Spleen (tissue), 11 donors: ENCODE results near the gene AMOTL2. TPM values are rescaled to one million over a fixed set of nuclear protein-coding genes. Genes with fewer than 3 reads are reported as not detected.

Source experiments
- DNase-seq: peaks from one replicate; pipeline ENCODE4 v3.0.0-alpha.2; 2020
- H3K27ac ChIP-seq, 8 donors: fragments of 200-600 bp; sonication (generic) in 7 of 8; 1 replicate in 4 of 8; 2 replicates in 4 of 8; pipeline versions ENCODE4 v1.5.0 to v1.8.0; 2016 to 2021; ENCODE audit warnings: inconsistent platforms in 4 of 8, mild to moderate bottlenecking in 4 of 8, moderate library complexity in 1 of 8
- H3K27me3 ChIP-seq, 7 donors: fragments of 200-600 bp; sonication (generic) in 6 of 7; replicated peaks in 1 of 7; 1 replicate in 4 of 7; 2 replicates in 3 of 7; pipeline versions ENCODE4 v1.5.0 to v1.8.0; 2016 to 2021; ENCODE audit warnings: inconsistent platforms in 3 of 7, mild to moderate bottlenecking in 1 of 7
- H3K36me3 ChIP-seq, 6 donors: fragments of 200-600 bp; sonication (generic) in 5 of 6; 1 replicate in 4 of 6; 2 replicates in 2 of 6; pipeline versions ENCODE4 v1.5.0 to v1.8.0; 2016 to 2021; ENCODE audit warnings: inconsistent platforms in 2 of 6
- H3K4me1 ChIP-seq, 6 donors: fragments of 200-600 bp; sonication (generic) in 5 of 6; 1 replicate in 3 of 6; 2 replicates in 3 of 6; pipeline versions ENCODE4 v1.5.0 to v1.8.0; 2016 to 2021; ENCODE audit warnings: inconsistent platforms in 3 of 6
- H3K4me3 ChIP-seq, 8 donors: fragments of 200-600 bp; sonication (generic) in 7 of 8; 1 replicate in 4 of 8; 2 replicates in 4 of 8; pipeline versions ENCODE4 v1.5.0 to v1.8.0; 2016 to 2021; ENCODE audit warnings: inconsistent platforms in 4 of 8, mild to moderate bottlenecking in 4 of 8, moderate library complexity in 2 of 8
- H3K9me3 ChIP-seq, 8 donors: fragments of 200-600 bp; sonication (generic) in 7 of 8; 1 replicate in 4 of 8; 2 replicates in 4 of 8; pipeline versions ENCODE4 v1.5.0 to v1.8.0; 2016 to 2021; ENCODE audit warnings: inconsistent platforms in 4 of 8
- CTCF ChIP-seq, 11 experiments: fragments of 200-600 bp in 7 of 11; fragments of 450-650 bp in 4 of 11; sonication (generic) in 4 of 11; IDR thresholded peaks in 8 of 11; conservative IDR thresholded peaks in 3 of 11; 1 replicate in 7 of 11; 2 replicates in 4 of 11; pipeline versions ENCODE4 v1.4.0 to v1.8.0; 2016 to 2021; ENCODE audit warnings: antibody characterized with exemption in 11 of 11, inconsistent platforms in 4 of 11, mild to moderate bottlenecking in 1 of 11
- POLR2A ChIP-seq, 3 donors: fragments of 450-650 bp; IDR thresholded peaks; one replicate each; pipeline ENCODE4 v1.5.1; 2017; ENCODE audit warnings: antibody characterized with exemption in 3 of 3, mild to moderate bottlenecking in 1 of 3
- POLR2AphosphoS5 ChIP-seq, 3 donors: sonication (generic); formaldehyde crosslinking; IDR thresholded peaks; one replicate each; pipeline ENCODE4 v1.5.1; 2017; ENCODE audit warnings: antibody characterized with exemption in 3 of 3
- WGBS, 5 donors: extraction: QIAGEN DNeasy Blood & Tissue Kit in 3 of 5; methylation state at CpG; one replicate each; pipeline versions ENCODE4 v1.1.5 to v1.1.7; 2013 to 2018; 5-methylcytosine and 5-hydroxymethylcytosine counted together
- intact Hi-C: fragments of 100-400 bp; cut with DNase I; formaldehyde crosslinking; loops from one replicate; pipeline ENCODE4 v1.15.0; 2023; ENCODE audit warnings: low total_unique reads
- polyA plus RNA-seq, 3 donors: library from polyadenylated mRNA; stranded (reverse); fragments of 200-250 nt; gene quantifications; one replicate each; pipeline ENCODE4 v1.2.1, GENCODE V29; 2013
- total RNA-seq, 7 donors: library from RNA; depleted of rRNA in 3 of 7; stranded (reverse); fragments of >200 nt in 3 of 7; fragmentation: NEBNext Ultra II Directional in 4 of 7; extraction: Animal tissue kit (Norgen Biotek cat#: 25700) in 4 of 7; gene quantifications; one replicate each; pipeline versions ENCODE4 v1.1.0 to v1.2.1, GENCODE V29; 2016 to 2021
- donor health status: healthy with polysubstance abuse.
- donor health status: DM: no; HTN: no; CAD: no; lungs with moderate emphysema.
- donor health status: DM: no; HTN: no; CAD: no.
- donor health status: Bipolar disorder and iron deficiency.
- donor health status: healthy.
- donor health status: DM: no; HTN: no; CAD: no.
- donor health status: DM: yes; HTN: yes; CAD: no.

AMOTL2 gene
- total and polyA plus RNA-seq, 10 donors: 3.8 to 83.4 (median 40.4) TPM

GRCh38 chr3:134357261-134357913 is 16.9 kb downstream of the AMOTL2 start:
- intact Hi-C loops: no loop called here
- DNase-seq: peak; percentile 44
- H3K4me1 ChIP-seq: peaks cover 7 to 70% (median 46%) of the 10 kb centered on the region in 6 donors
- 67 to 82% (median 71%) methylated on average over 9 to 10 of the region's 10 CpGs for WGBS, 5 donors
- H3K27ac ChIP-seq: peak overlapping the region; percentile 1 to 96 (median 71)
- no peaks in the 10 kb centered on the region for H3K27me3 ChIP-seq
- H3K36me3 ChIP-seq: peaks cover 0 to 85% (median 22%) of the 10 kb centered on the region in 6 donors
- H3K4me3 ChIP-seq: no peak overlapping the region
- no peaks in the 10 kb centered on the region for H3K9me3 ChIP-seq
- TF ChIP-seq POLR2A (IDR thresholded peaks at IDR 0.05) (no peak), POLR2AphosphoS5 (IDR thresholded peaks at IDR 0.05) (peak in 1 of 3 donors; percentile 7), CTCF (IDR thresholded peaks at IDR 0.05 in 8 of 11, conservative IDR thresholded peaks at IDR 0.05 in 3 of 11) (no peak)

GRCh38 chr3:134356411-134357040 is 17.7 kb downstream of the AMOTL2 start:
- Histone ChIP-seq H3K36me3 (peaks cover 0 to 76% (median 17%) of the 10 kb centered on the region in 6 donors), H3K4me1 (peaks cover 7 to 62% (median 40%) of the 10 kb centered on the region in 6 donors), H3K27ac (peak overlapping the region in 7 of 8 donors; percentile 44 to 96 (median 75)), H3K27me3 (no peaks in the 10 kb centered on the region), H3K9me3 (no peaks in the 10 kb centered on the region), H3K4me3 (no peak overlapping the region)
- peak; percentile 53 for DNase-seq
- 77 to 89% (median 83%) methylated on average over 9 of the region's 9 CpGs for WGBS, 5 donors
- TF ChIP-seq POLR2AphosphoS5 (IDR thresholded peaks at IDR 0.05) (no peak), CTCF (IDR thresholded peaks at IDR 0.05 in 8 of 11, conservative IDR thresholded peaks at IDR 0.05 in 3 of 11) (no peak), POLR2A (IDR thresholded peaks at IDR 0.05) (no peak)
- intact Hi-C loops: no loop called here

- intact Hi-C loops: no loop called here
- peak overlapping the region in 3 of 8 donors; percentile 5 to 34 (median 32) for H3K27ac ChIP-seq
Observed at GRCh38 chr3:134355416-134355815, 18.8 kb downstream of the AMOTL2 start.

GRCh38 chr3:134354612-134355251 is 19.5 kb downstream of the AMOTL2 start:
- Histone ChIP-seq H3K36me3 (peaks cover 0 to 58% (median 8%) of the 10 kb centered on the region in 6 donors), H3K4me1 (peaks cover 7 to 44% (median 24%) of the 10 kb centered on the region in 6 donors), H3K4me3 (no peak overlapping the region), H3K27ac (peak overlapping the region in 3 of 8 donors; percentile 5 to 34 (median 32)), H3K9me3 (no peaks in the 10 kb centered on the region), H3K27me3 (no peaks in the 10 kb centered on the region)
- intact Hi-C loops: no loop called here
- DNase-seq: peak; percentile 63
- TF ChIP-seq CTCF (IDR thresholded peaks at IDR 0.05 in 8 of 11, conservative IDR thresholded peaks at IDR 0.05 in 3 of 11) (no peak), POLR2A (IDR thresholded peaks at IDR 0.05) (no peak), POLR2AphosphoS5 (IDR thresholded peaks at IDR 0.05) (peak in 1 of 3 donors; percentile 37)
- 83 to 92% (median 90%) methylated on average over 7 of the region's 7 CpGs for WGBS, 5 donors

More at GRCh38 chr3:134355416-134355815, 18.8 kb downstream of the AMOTL2 start:
- peaks cover 0 to 65% (median 8%) of the 10 kb centered on the region in 6 donors for H3K36me3 ChIP-seq
- no peak for TF ChIP-seq POLR2AphosphoS5 (IDR thresholded peaks at IDR 0.05)
- H3K4me1 ChIP-seq: peaks cover 7 to 51% (median 30%) of the 10 kb centered on the region in 6 donors
- peak; percentile 15 for DNase-seq
- H3K27me3 ChIP-seq: no peaks in the 10 kb centered on the region
- H3K4me3 ChIP-seq: no peak overlapping the region
- 90 to 98% (median 91%) methylated on average over 5 of the region's 5 CpGs for WGBS, 5 donors
- H3K9me3 ChIP-seq: no peaks in the 10 kb centered on the region
